Measurements from ENCODE around the gene CYP19A1.

Gene CYP19A1

GRCh38 chr15:51375966-51376640 is 37.7 kb upstream of the CYP19A1 start:
- TF ChIP-seq TEAD4 (IDR thresholded peaks at IDR 0.05) (no peak), MAX (IDR thresholded peaks at IDR 0.05) (no peak), ZBTB7A (IDR thresholded peaks at IDR 0.05; ENCODE audit: low read depth) (no peak), FOXM1 (IDR thresholded peaks at IDR 0.05; ENCODE audit: borderline replicate concordance, low read depth) (no peak)

GRCh38 chr15:51374131-51374530 is 35.7 kb upstream of the CYP19A1 start:
- TF ChIP-seq TCF12 (IDR thresholded peaks at IDR 0.05; ENCODE audit: low read depth), result no peak
- TF ChIP-seq TEAD4 (IDR thresholded peaks at IDR 0.05), result no peak
- no peak for TF ChIP-seq EP300 (IDR thresholded peaks at IDR 0.05; ENCODE audit: borderline replicate concordance)
- TF ChIP-seq NFIC (IDR thresholded peaks at IDR 0.05), result no peak
- TF ChIP-seq MAX (IDR thresholded peaks at IDR 0.05), result no peak
- TF ChIP-seq RAD21 (IDR thresholded peaks at IDR 0.05; ENCODE audit: low read depth), result no peak
- TF ChIP-seq CREB1 (IDR thresholded peaks at IDR 0.05; ENCODE audit: low read depth), result no peak
- no peak for TF ChIP-seq CEBPB (IDR thresholded peaks at IDR 0.05)
- no peak for TF ChIP-seq ZBTB7A (IDR thresholded peaks at IDR 0.05; ENCODE audit: low read depth)
- no peak for TF ChIP-seq USF1 (IDR thresholded peaks at IDR 0.05)
- no peak for TF ChIP-seq REST (IDR thresholded peaks at IDR 0.05; ENCODE audit: low read depth)
- TF ChIP-seq YY1 (IDR thresholded peaks at IDR 0.05; ENCODE audit: low read depth), result no peak
- no peak for TF ChIP-seq FOXM1 (IDR thresholded peaks at IDR 0.05; ENCODE audit: borderline replicate concordance, low read depth)
- no peak for TF ChIP-seq EGR1 (IDR thresholded peaks at IDR 0.05)
- no peak for TF ChIP-seq TAF1 (IDR thresholded peaks at IDR 0.05; ENCODE audit: low read depth)

GRCh38 chr15:51371266-51371665 is 32.9 kb upstream of the CYP19A1 start:
- TF ChIP-seq CREB1 (IDR thresholded peaks at IDR 0.05; ENCODE audit: low read depth) (no peak), MAX (IDR thresholded peaks at IDR 0.05) (no peak), TCF12 (IDR thresholded peaks at IDR 0.05; ENCODE audit: low read depth) (no peak), REST (IDR thresholded peaks at IDR 0.05; ENCODE audit: low read depth) (no peak), NFIC (IDR thresholded peaks at IDR 0.05) (no peak), USF1 (IDR thresholded peaks at IDR 0.05) (no peak), RAD21 (IDR thresholded peaks at IDR 0.05; ENCODE audit: low read depth) (no peak), YY1 (IDR thresholded peaks at IDR 0.05; ENCODE audit: low read depth) (no peak), ZBTB7A (IDR thresholded peaks at IDR 0.05; ENCODE audit: low read depth) (no peak), TAF1 (IDR thresholded peaks at IDR 0.05; ENCODE audit: low read depth) (no peak), FOXM1 (IDR thresholded peaks at IDR 0.05; ENCODE audit: borderline replicate concordance, low read depth) (no peak), TEAD4 (IDR thresholded peaks at IDR 0.05) (no peak), EP300 (IDR thresholded peaks at IDR 0.05; ENCODE audit: borderline replicate concordance) (no peak), EGR1 (IDR thresholded peaks at IDR 0.05) (no peak), CEBPB (IDR thresholded peaks at IDR 0.05) (no peak)

- TF ChIP-seq EP300 (IDR thresholded peaks at IDR 0.05; ENCODE audit: borderline replicate concordance) (no peak), REST (IDR thresholded peaks at IDR 0.05; ENCODE audit: low read depth) (no peak), NFIC (IDR thresholded peaks at IDR 0.05) (no peak), EGR1 (IDR thresholded peaks at IDR 0.05) (no peak), ZBTB7A (IDR thresholded peaks at IDR 0.05; ENCODE audit: low read depth) (no peak), RAD21 (IDR thresholded peaks at IDR 0.05; ENCODE audit: low read depth) (no peak), MAX (IDR thresholded peaks at IDR 0.05) (no peak), CEBPB (IDR thresholded peaks at IDR 0.05) (no peak), TCF12 (IDR thresholded peaks at IDR 0.05; ENCODE audit: low read depth) (no peak), YY1 (IDR thresholded peaks at IDR 0.05; ENCODE audit: low read depth) (no peak)
These were observed 31.0 kb upstream of the CYP19A1 start for GRCh38 chr15:51369451-51369761.
